DND-41 (cell line): ENCODE results near the gene ARHGAP26.

Experiments used
- ATAC-seq: fragments of 200-7000 bp; cut with Tn5 transposase; 3 replicates; pipeline ENCODE4 v1.9.1; 2021; ENCODE audit warnings: low read depth; ENCODE audit not compliant: insufficient read depth
- DNase-seq: peaks from one replicate; pipeline ENCODE4 v3.0.0-alpha.2; 2020
- H2AFZ ChIP-seq: 2 replicates; pipeline ENCODE4 v1.6.0; 2012; ENCODE audit warnings: low read depth, low read length
- H3K27ac ChIP-seq: 2 replicates; pipeline ENCODE4 v1.5.1; 2012; ENCODE audit warnings: low read length, inconsistent platforms
- H3K27me3 ChIP-seq: fragments of 200-600 bp; sonication (generic); 2 replicates; pipeline ENCODE4 v1.6.0; 2012; ENCODE audit warnings: low read length, mild to moderate bottlenecking, inconsistent platforms; ENCODE audit not compliant: insufficient read depth, poor library complexity
- H3K36me3 ChIP-seq: 2 replicates; pipeline ENCODE4 v1.5.1; 2012; ENCODE audit warnings: low read length, inconsistent platforms; ENCODE audit not compliant: insufficient read depth
- H3K4me1 ChIP-seq: 2 replicates; pipeline ENCODE4 v1.5.1; 2012; ENCODE audit warnings: mild to moderate bottlenecking, low read length; ENCODE audit not compliant: insufficient read depth
- H3K4me2 ChIP-seq: 2 replicates; pipeline ENCODE4 v1.6.0; 2012; ENCODE audit warnings: mild to moderate bottlenecking, moderate library complexity, low read length, inconsistent platforms; ENCODE audit not compliant: insufficient read depth
- H3K4me3 ChIP-seq, 2 experiments: fragments of 200-600 bp in 1 of 2; shearing (Covaris generic) in 1 of 2; 2 replicates each; pipeline ENCODE4 v1.5.1; 2012 to 2016; ENCODE audit warnings: inconsistent platforms in 2 of 2, low read length in 2 of 2, mild to moderate bottlenecking in 2 of 2, low read depth in 1 of 2, moderate library complexity in 1 of 2
- H3K79me2 ChIP-seq: 2 replicates; pipeline ENCODE4 v1.6.0; 2012; ENCODE audit warnings: low read length, inconsistent platforms; ENCODE audit not compliant: insufficient read depth
- H3K9ac ChIP-seq: 2 replicates; pipeline ENCODE4 v1.6.0; 2012; ENCODE audit warnings: low read depth, mild to moderate bottlenecking, inconsistent platforms, low read length, moderate library complexity
- H3K9me3 ChIP-seq: 2 replicates; pipeline ENCODE4 v1.5.1; 2012; ENCODE audit warnings: low read length, moderate library complexity, mild to moderate bottlenecking, inconsistent platforms; ENCODE audit not compliant: insufficient read depth, severe bottlenecking
- H4K20me1 ChIP-seq: 2 replicates; pipeline ENCODE4 v1.6.0; 2012; ENCODE audit warnings: low read length; ENCODE audit not compliant: insufficient read depth
- CTCF ChIP-seq: IDR thresholded peaks from 2 replicates; pipeline ENCODE4 v1.5.1; 2012; ENCODE audit warnings: borderline replicate concordance, low read length, moderate library complexity, mild to moderate bottlenecking; ENCODE audit not compliant: poor library complexity, severe bottlenecking; ENCODE audit errors: extremely low read depth
- EZH2 ChIP-seq: IDR thresholded peaks from 3 replicates; pipeline ENCODE4 v1.6.1; 2012; ENCODE audit warnings: borderline replicate concordance, low read depth, mild to moderate bottlenecking, moderate library complexity, low read length, inconsistent platforms; ENCODE audit not compliant: severe bottlenecking

ARHGAP26 gene

GRCh38 chr5:143061161-143061945 is 291.2 kb downstream of the ARHGAP26 start:
- Histone ChIP-seq H4K20me1 (no peaks in the 10 kb centered on the region), H2AFZ (no peak overlapping the region), H3K4me2 (no peak overlapping the region), H3K4me3 (no peak overlapping the region), H3K9me3 (no peaks in the 10 kb centered on the region), H3K27ac (no peak overlapping the region), H3K9ac (no peak overlapping the region), H3K36me3 (peaks cover 25% of the 10 kb centered on the region), H3K27me3 (no peaks in the 10 kb centered on the region), H3K4me1 (peaks cover 6% of the 10 kb centered on the region), H3K79me2 (no peaks in the 10 kb centered on the region)
- TF ChIP-seq EZH2, result no peak
- no peak for TF ChIP-seq CTCF
- ATAC-seq (no peak), DNase-seq (no peak)

GRCh38 chr5:143062379-143062778 is 292.2 kb downstream of the ARHGAP26 start:
- ATAC-seq (no peak), DNase-seq (no peak)
- TF ChIP-seq EZH2 (no peak), CTCF (no peak)
- Histone ChIP-seq H3K27ac (no peak overlapping the region), H3K79me2 (no peaks in the 10 kb centered on the region), H3K27me3 (no peaks in the 10 kb centered on the region), H2AFZ (no peak overlapping the region), H3K36me3 (peaks cover 15% of the 10 kb centered on the region; the same call in 1 of the 2 replicates), H3K9ac (no peak overlapping the region), H3K4me1 (peaks cover 14% of the 10 kb centered on the region), H3K9me3 (no peaks in the 10 kb centered on the region), H4K20me1 (no peaks in the 10 kb centered on the region), H3K4me2 (no peak overlapping the region), H3K4me3 (no peak overlapping the region)

- TF ChIP-seq EZH2, result no peak
- no peak for TF ChIP-seq CTCF
- DNase-seq (no peak), ATAC-seq (no peak)
- Histone ChIP-seq H3K79me2 (no peaks in the 10 kb centered on the region), H3K27me3 (no peaks in the 10 kb centered on the region), H3K9me3 (no peaks in the 10 kb centered on the region), H3K4me2 (no peak overlapping the region), H3K9ac (no peak overlapping the region), H2AFZ (no peak overlapping the region), H3K36me3 (peaks cover 5% of the 10 kb centered on the region; the same call in 1 of the 2 replicates), H3K27ac (no peak overlapping the region), H3K4me3 (no peak overlapping the region), H4K20me1 (no peaks in the 10 kb centered on the region), H3K4me1 (peaks cover 14% of the 10 kb centered on the region)
Observed at GRCh38 chr5:143063175-143063970, 293.2 kb downstream of the ARHGAP26 start.
